ENCODE data around the gene DTWD2.
"Not testable (repeated sequence)": the region's sequence is repeated elsewhere in the genome, so short reads cannot be mapped to it uniquely, and the experiment has no call there.

DTWD2 gene

DNA sequence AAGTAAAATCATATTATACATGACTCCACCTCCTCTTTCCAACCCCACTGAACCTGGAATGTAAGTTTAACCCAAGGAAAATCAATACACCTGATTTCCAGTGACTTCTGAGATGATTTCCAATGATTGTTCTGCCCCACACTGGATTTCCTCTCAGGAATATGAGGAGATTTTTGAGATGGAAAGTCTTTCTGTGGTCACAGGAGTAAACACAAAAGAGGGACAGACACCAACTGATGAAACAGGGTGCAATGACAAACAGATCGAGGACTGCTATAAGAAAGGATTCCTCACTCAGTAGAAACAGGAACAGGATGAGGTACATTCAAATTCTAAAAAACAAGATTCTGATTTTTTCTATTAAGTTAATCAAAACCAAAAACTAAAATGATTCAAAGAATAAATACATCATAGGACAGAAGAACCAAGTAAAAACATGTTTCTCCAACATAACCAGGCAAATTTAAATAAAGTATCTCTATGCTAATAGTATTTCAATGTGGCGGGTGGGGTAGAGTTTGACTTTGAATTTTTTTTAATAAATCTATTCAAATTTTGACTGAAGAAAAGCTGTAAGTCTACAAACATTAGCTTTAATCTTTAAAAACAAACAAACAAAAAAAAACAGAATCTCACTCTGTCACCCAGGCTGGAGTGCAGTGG is 42.1 kb downstream of the DTWD2 start:
- no peak for DNase-seq

DNA sequence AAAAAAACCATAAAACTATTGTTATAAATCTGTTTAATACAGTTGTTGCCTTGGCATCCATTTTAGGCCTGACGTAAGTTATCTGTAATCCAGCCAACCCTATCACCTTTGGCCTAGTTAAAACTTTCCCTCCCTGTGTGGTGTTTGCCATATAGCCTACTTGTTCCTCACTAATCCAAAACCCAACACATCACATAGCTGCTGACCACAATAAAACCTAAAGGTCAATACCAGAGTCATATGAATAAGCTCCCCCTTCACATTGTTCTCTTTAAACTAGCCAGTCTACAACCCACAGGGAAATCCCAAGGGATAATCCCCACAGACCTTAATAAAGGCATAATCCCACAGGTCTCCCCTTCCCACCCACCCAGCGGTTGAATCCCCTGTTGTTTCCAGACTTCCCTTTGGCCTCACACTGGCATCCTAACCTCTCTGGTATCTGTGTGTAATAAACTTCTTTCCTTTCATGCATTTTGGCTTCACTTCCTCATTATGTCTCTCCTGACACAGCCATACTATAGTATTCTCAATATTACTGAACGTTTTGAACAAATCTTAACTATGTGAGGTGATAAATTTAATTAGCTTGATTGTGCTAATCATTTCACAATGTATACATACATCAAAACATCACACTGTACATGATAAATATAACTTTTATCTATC is 50.8 kb downstream of the DTWD2 start:
- no peak for DNase-seq

DNA sequence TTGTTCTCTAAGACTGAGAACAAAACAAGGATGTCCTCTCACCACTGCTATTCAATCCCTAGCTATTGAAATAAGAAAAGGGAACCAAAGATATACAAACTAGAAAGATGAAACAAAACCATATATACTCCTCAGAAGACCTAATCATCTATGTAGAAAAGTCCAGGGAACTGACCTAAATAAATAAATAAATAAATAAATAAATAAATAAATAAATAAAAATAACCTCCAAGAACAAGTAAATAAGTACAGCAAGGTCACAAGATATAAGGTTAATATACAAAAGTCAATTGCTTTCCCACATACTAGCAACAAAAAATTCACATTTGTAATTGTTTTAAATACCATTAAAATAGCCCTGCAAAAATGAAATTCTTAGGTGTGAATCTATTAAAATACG is 54.6 kb downstream of the DTWD2 start:
- no peak for DNase-seq

DNA sequence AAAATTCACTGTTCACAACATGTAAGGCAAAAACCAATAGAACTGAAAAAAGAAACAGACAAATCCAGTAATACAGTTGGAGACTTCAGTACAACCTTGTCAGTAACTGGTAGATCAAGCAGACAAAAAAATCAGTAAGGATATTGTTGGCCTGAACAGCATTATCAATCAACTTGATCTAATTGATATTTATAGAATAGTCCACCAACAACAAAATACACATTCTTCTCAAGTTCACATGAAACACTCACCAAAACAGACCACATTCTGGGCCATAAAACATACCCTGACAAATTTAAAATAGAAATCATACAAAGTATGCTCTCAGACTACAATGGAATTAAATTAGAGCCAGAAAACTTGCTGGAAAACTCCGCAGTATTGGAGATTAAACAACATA is 56.8 kb downstream of the DTWD2 start:
- DNase-seq, result no peak

DNA sequence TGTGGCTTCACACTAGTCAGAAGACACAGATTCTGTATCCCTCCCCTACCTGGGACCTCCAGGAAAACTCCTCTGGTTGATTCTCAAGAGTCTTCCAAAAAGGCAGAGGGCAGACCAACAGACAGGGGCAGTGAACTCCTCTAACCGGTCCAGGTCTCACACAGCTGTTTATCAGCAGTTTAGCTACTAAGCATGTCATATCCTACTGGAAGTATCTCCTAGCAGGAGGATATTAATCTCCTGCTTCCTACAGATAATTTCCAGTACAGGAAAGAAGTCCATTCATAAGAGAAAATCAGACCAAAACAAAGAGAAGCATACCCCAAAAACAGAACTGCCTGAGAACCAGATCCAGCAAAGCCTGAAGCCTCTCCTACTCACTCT is 64.3 kb downstream of the DTWD2 start:
- DNase-seq, result no peak

GRCh38 chr5:118923295-118924005 is 64.9 kb downstream of the DTWD2 start:
- DNase-seq, result no peak

- peak; percentile 24 for DNase-seq
Measured at GRCh38 chr5:118921866-118922265, 66.5 kb downstream of the DTWD2 start.

DNA sequence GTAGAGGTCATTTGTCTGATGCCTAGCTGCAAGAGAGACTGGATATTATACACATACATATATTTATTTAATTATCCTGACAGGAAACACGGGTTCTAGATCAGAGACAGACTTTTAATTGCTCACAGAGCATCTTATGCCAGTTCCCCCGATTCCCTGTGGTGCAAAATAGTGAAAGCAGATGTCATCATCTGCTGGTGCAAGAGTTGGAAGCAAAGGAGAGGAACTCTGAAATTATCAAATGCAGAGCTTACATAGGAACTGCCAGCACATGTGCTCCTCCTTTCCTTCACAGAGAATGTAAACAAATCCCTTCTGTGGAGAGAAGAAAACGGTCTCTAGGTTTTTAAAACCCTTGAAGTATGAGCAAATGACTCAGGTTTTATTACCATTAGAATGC is 69.3 kb downstream of the DTWD2 start:
- DNase-seq, result peak; percentile 30

- DNase-seq, result no peak
Measured at GRCh38 chr5:118918232-118918631, 70.1 kb downstream of the DTWD2 start.

- DNase-seq, result not testable (repeated sequence)
Measured at GRCh38 chr5:118907536-118907935, 80.8 kb downstream of the DTWD2 start.

DNA sequence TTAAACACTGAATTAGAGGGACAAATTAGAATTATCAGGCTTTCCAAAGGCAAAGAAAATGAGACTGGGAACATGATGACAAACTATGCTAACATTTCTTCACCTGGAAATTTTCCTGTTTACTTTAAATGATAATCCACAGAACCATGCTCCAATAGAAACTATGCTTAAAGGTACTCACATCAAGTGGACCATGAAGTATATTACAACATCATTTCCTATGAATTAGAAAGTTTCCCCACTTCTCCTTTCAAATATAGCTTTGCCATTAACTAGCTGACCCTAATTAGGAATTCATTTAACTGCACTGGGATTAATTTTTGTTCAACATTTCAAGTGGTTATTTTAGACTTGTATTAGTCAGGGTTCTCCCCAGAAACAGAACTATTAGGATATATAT is 81.4 kb downstream of the DTWD2 start:
- no peak for DNase-seq

- DNase-seq, result no peak
Measured at GRCh38 chr5:118905196-118905595, 83.2 kb downstream of the DTWD2 start.

DNA sequence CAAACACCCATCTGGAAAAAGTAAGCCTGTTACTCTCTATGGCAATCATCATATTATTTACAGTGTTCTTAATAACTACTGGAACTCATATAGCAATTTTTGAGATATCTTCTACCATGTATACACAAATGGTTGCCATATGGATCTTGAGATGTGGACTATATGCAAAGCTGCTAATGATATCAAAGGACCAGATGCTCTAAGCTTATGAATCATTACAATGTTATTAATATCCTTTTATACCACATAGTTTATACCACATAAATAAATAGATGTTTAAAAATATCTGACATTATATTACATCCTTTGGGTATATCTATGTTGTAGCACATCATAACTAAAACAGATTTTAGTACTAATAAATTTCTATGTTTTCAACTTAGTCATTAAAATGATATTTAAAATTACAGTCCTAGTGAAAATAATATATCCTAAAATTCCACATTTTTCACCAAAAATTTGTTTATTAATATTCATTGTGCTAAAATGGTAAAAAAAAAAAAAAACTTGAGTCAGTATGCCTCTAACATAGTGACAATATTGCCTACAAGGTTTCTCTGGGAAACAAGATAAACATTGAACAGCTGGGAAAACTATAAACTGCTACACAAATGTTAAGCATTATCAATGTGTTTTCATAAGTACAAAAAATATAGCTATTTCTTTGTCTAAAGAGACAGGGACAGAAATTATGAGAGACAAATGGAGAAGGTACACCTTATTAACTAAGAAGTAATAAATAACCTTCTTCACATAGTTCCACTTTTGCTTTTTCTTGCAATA is 85.5 kb downstream of the DTWD2 start:
- peak; percentile 15 for DNase-seq

- no peak for DNase-seq
Measured at GRCh38 chr5:118894709-118895108, 93.6 kb downstream of the DTWD2 start.

DNA sequence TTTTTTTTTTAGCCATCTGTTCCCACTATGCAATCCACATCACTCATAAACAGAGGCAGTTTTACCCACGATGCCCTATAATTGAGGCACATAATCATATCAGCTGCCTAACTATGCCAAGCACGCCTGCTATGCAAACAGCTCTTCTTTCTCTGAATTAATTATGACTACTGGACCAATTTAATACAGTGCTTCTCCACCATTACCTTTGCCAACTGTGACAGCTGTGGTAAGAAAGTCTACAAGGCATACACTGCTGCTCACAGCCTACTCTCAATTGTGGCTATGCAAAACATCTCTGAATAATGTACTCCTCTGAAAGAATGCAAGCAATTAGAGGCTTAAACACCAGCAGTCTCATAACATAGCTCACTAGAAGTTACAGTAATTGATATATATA is 97.1 kb downstream of the DTWD2 start:
- peak; percentile 58 for DNase-seq

GRCh38 chr5:118889165-118889564 is 99.2 kb downstream of the DTWD2 start:
- DNase-seq, result no peak

- no peak for DNase-seq
Measured at GRCh38 chr5:118888556-118888955, 99.8 kb downstream of the DTWD2 start.

DNA sequence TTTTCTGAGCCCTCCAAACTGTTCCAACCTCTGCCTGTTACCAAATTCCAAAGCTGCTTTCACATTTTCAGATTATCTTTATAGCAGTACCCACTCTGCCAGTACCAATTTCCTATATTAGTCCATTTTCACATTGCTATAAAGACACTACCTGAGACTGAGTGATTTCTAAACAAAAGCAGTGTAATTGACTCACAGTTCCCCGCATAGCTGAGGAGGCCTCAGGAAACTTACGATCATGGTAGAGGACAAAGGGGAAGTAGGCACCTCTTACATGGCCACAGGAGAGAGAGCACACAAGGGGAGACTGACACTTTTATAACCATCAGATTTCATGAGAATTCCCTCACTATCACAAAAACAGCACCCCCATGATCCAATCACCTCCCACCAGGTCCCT is 105.0 kb downstream of the DTWD2 start:
- no peak for DNase-seq

DNA sequence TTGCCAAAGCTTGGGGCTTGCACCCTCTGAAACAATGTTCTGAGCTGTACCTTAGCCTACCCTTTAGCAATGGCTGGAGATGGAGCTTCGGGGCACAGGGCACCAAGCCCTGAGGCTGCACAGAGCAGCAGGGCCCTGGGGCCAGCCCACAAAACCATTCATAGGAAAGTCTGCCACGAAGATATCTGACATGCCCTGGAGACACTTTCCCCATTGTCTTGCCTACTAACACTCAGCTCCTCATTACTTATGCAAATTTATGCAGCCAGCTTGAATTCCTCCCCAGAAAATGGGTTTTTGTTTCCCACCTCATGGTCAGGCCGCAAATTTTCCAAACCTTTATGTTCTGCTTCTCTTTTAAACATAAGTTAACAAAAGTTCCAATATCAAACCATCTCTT is 105.7 kb downstream of the DTWD2 start:
- DNase-seq, result no peak

- DNase-seq, result not testable (repeated sequence)
Measured at GRCh38 chr5:118876852-118877251, 111.5 kb downstream of the DTWD2 start.

DNA sequence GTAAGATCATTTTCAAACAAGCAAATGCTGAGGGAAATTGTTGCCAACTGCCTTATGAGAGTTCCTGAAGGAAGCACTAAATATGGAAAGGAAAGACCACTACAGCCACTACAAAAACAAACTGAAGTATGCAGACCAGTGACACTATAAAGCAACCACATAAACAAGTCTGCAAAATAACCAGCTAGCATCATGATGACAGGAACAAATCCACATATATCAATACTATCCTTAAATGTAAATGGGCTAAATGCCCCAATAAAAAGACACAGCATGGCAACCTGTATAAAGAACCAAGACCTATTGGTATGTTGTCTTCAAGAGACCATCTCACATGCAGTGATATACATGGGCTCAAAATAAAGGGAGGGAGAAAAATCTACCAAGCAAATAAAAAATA is 113.2 kb downstream of the DTWD2 start:
- no peak for DNase-seq

DNA sequence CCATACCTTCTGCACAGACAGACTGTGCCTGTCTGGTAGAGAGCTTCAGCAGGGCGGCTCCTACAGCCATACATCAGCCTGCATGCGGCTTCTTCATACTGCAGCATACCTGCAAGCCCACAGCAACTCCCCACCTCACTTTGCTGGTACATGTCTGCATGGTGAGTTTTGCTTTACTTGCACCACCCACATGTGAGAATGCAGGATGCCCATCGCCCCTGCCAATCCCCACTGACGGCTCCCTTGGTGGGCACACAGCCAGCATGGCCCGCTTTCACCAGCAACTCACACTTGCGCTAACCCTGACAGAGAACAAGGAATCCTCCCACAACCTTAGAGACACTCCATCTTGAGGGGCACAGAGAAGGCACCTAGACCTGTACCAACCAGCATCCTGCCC is 114.9 kb downstream of the DTWD2 start:
- DNase-seq, result no peak

DNA sequence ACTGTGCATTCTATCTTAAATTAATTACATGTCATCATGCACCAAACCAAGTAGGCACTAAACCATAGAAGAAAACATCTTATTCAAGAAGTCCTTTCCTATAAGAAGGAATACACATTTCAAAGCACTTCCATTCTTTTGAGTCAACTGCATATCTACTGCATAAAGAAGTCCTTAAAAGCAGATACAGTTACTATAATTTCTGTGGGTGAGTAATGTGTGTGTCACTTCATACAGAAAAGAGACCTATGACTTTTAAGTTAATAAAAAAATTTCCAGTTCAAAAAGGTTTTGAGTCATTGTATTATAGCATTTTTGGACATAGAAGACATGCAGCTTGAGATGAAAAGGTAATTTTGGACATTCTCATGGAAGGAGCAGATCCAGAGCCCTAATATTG is 125.0 kb downstream of the DTWD2 start:
- no peak for DNase-seq

- no peak for DNase-seq
Measured at GRCh38 chr5:118862596-118862995, 125.8 kb downstream of the DTWD2 start.

Measured in eye (tissue), 1 donor.